A673 (cell line): Measurements from ENCODE around the gene TWNK.

ENCODE experiments used
- CTCF ChIP-seq: fragments of 300-800, 200-600 bp; sonication (generic); conservative IDR thresholded peaks from 2 replicates; pipeline ENCODE4 v1.5.1; 2017; ENCODE audit warnings: low read depth, mild to moderate bottlenecking, antibody characterized with exemption, low read length, moderate library complexity, mixed read lengths
- EZH2 ChIP-seq: fragments of 200-600 bp; sonication (generic); IDR thresholded peaks from 2 replicates; pipeline ENCODE4 v1.6.1; 2017; ENCODE audit warnings: borderline replicate concordance, low read depth, mild to moderate bottlenecking, mixed read lengths, antibody characterized with exemption, low read length; ENCODE audit not compliant: poor library complexity, severe bottlenecking

- TF ChIP-seq EZH2 (no peak), CTCF (no peak)
Observed at GRCh38 chr10:100966887-100967286, 20.5 kb upstream of the TWNK start.
